Stimulated activated CD4-positive, alpha-beta T cell treated with anti-CD3 and anti-CD28 coated beads, Interleukin-12 subunit alpha, Interleukin-12 subunit beta, amount 100 ng/mL, for 48 hours (primary cell): ENCODE measurements around the gene DNM1.
"Not testable (repeated sequence)": the region's sequence is repeated elsewhere in the genome, so short reads cannot be mapped to it uniquely, and the experiment has no call there.

Source experiments
- DNase-seq, 3 donors: peaks; one replicate each; pipeline ENCODE4 v3.0.0-alpha.2; 2020; ENCODE audit warnings: low read depth in 2 of 3, low spot score in 1 of 3

The DNM1 gene

GRCh38 chr9:128222880-128223670 lies 19.9 kb downstream of the DNM1 start:
- DNase-seq: no peak

GRCh38 chr9:128224877-128225276 lies 21.7 kb downstream of the DNM1 start:
- DNase-seq: no peak

GRCh38 chr9:128225770-128226411 lies 22.7 kb downstream of the DNM1 start:
- DNase-seq: no peak

- no peak for DNase-seq
These were observed 23.2 kb downstream of the DNM1 start for GRCh38 chr9:128226412-128226801.

GRCh38 chr9:128230897-128231296 lies 27.7 kb downstream of the DNM1 start:
- DNase-seq: not testable (repeated sequence)

- DNase-seq: no peak
These were observed 28.7 kb downstream of the DNM1 start for GRCh38 chr9:128231638-128232527.

GRCh38 chr9:128232528-128233428 lies 29.6 kb downstream of the DNM1 start:
- no peak for DNase-seq

- no peak for DNase-seq
These were observed 30.7 kb downstream of the DNM1 start for GRCh38 chr9:128233817-128234406.

GRCh38 chr9:128242124-128242523 lies 38.9 kb downstream of the DNM1 start:
- DNase-seq: no peak

- DNase-seq: no peak
These were observed 39.6 kb downstream of the DNM1 start for GRCh38 chr9:128242828-128243214.

- DNase-seq: no peak
These were observed 40.2 kb downstream of the DNM1 start for GRCh38 chr9:128243215-128244018.

GRCh38 chr9:128244091-128244836 lies 41.1 kb downstream of the DNM1 start:
- DNase-seq: no peak

GRCh38 chr9:128244837-128245231 lies 41.7 kb downstream of the DNM1 start:
- no peak for DNase-seq

- DNase-seq: no peak
These were observed 42.4 kb downstream of the DNM1 start for GRCh38 chr9:128245421-128246151.

- DNase-seq: no peak
These were observed 43.3 kb downstream of the DNM1 start for GRCh38 chr9:128246471-128246870.

- no peak for DNase-seq
These were observed 44.1 kb downstream of the DNM1 start for GRCh38 chr9:128247226-128247803.

- no peak for DNase-seq
These were observed 46.4 kb downstream of the DNM1 start for GRCh38 chr9:128249558-128249907.
